ENCODE data around the gene SLC34A1.

Gene SLC34A1

GRCh38 chr5:177434437-177434836 is 50.2 kb downstream of the SLC34A1 start:
- ATAC-seq (ENCODE audit: low read depth), result no peak
- no peaks in the 10 kb centered on the region for H3K4me1 ChIP-seq (ENCODE audit: insufficient read depth, poor library complexity, severe bottlenecking)
- no peak for DNase-seq (ENCODE audit: low spot score)
- H3K9me3 ChIP-seq (ENCODE audit: severe bottlenecking), result no peaks in the 10 kb centered on the region
- no peak overlapping the region for H3K4me3 ChIP-seq (ENCODE audit: severe bottlenecking)
- no peaks in the 10 kb centered on the region for H3K27me3 ChIP-seq (ENCODE audit: insufficient read depth, poor library complexity, severe bottlenecking)
- H3K36me3 ChIP-seq (ENCODE audit: low read depth), result peaks cover 76% of the 10 kb centered on the region
- no peak overlapping the region for H3K27ac ChIP-seq (ENCODE audit: poor library complexity, severe bottlenecking)
- TF ChIP-seq CTCF (IDR thresholded peaks at IDR 0.05; ENCODE audit: poor library complexity, severe bottlenecking), result no peak

GRCh38 chr5:177434942-177435738 is 50.9 kb downstream of the SLC34A1 start:
- no peaks in the 10 kb centered on the region for H3K9me3 ChIP-seq (ENCODE audit: severe bottlenecking)
- no peak for TF ChIP-seq CTCF (IDR thresholded peaks at IDR 0.05; ENCODE audit: poor library complexity, severe bottlenecking)
- no peaks in the 10 kb centered on the region for H3K27me3 ChIP-seq (ENCODE audit: insufficient read depth, poor library complexity, severe bottlenecking)
- no peak overlapping the region for H3K4me3 ChIP-seq (ENCODE audit: severe bottlenecking)
- H3K4me1 ChIP-seq (ENCODE audit: insufficient read depth, poor library complexity, severe bottlenecking), result no peaks in the 10 kb centered on the region
- H3K36me3 ChIP-seq (ENCODE audit: low read depth), result peaks cover 76% of the 10 kb centered on the region
- DNase-seq (ENCODE audit: low spot score) (peak; percentile 73), ATAC-seq (ENCODE audit: low read depth) (no peak)
- no peak overlapping the region for H3K27ac ChIP-seq (ENCODE audit: poor library complexity, severe bottlenecking)

- peaks cover 69% of the 10 kb centered on the region for H3K36me3 ChIP-seq (ENCODE audit: low read depth)
- DNase-seq (ENCODE audit: low spot score), result peak; percentile 78
- no peak for TF ChIP-seq CTCF (IDR thresholded peaks at IDR 0.05; ENCODE audit: poor library complexity, severe bottlenecking)
- H3K27me3 ChIP-seq (ENCODE audit: insufficient read depth, poor library complexity, severe bottlenecking), result no peaks in the 10 kb centered on the region
- H3K4me1 ChIP-seq (ENCODE audit: insufficient read depth, poor library complexity, severe bottlenecking), result no peaks in the 10 kb centered on the region
- H3K4me3 ChIP-seq (ENCODE audit: severe bottlenecking), result no peak overlapping the region
- no peak overlapping the region for H3K27ac ChIP-seq (ENCODE audit: poor library complexity, severe bottlenecking)
- H3K9me3 ChIP-seq (ENCODE audit: severe bottlenecking), result no peaks in the 10 kb centered on the region
- ATAC-seq (ENCODE audit: low read depth), result no peak
These were observed 51.8 kb downstream of the SLC34A1 start for GRCh38 chr5:177435847-177436536.

- DNase-seq (ENCODE audit: low spot score) (no peak), ATAC-seq (ENCODE audit: low read depth) (no peak)
- Histone ChIP-seq H3K36me3 (ENCODE audit: low read depth) (peaks cover 53% of the 10 kb centered on the region), H3K4me3 (ENCODE audit: severe bottlenecking) (no peak overlapping the region), H3K9me3 (ENCODE audit: severe bottlenecking) (no peaks in the 10 kb centered on the region), H3K4me1 (ENCODE audit: insufficient read depth, poor library complexity, severe bottlenecking) (no peaks in the 10 kb centered on the region), H3K27me3 (ENCODE audit: insufficient read depth, poor library complexity, severe bottlenecking) (no peaks in the 10 kb centered on the region), H3K27ac (ENCODE audit: poor library complexity, severe bottlenecking) (no peak overlapping the region)
- TF ChIP-seq CTCF (IDR thresholded peaks at IDR 0.05; ENCODE audit: poor library complexity, severe bottlenecking), result no peak
These were observed 53.4 kb downstream of the SLC34A1 start for GRCh38 chr5:177437623-177438022.

GRCh38 chr5:177438468-177438867 is 54.2 kb downstream of the SLC34A1 start:
- DNase-seq (ENCODE audit: low spot score), result no peak
- no peaks in the 10 kb centered on the region for H3K9me3 ChIP-seq (ENCODE audit: severe bottlenecking)
- TF ChIP-seq CTCF (IDR thresholded peaks at IDR 0.05; ENCODE audit: poor library complexity, severe bottlenecking), result no peak
- H3K27ac ChIP-seq (ENCODE audit: poor library complexity, severe bottlenecking), result no peak overlapping the region
- no peaks in the 10 kb centered on the region for H3K27me3 ChIP-seq (ENCODE audit: insufficient read depth, poor library complexity, severe bottlenecking)
- H3K36me3 ChIP-seq (ENCODE audit: low read depth), result peaks cover 44% of the 10 kb centered on the region
- H3K4me3 ChIP-seq (ENCODE audit: severe bottlenecking), result no peak overlapping the region
- H3K4me1 ChIP-seq (ENCODE audit: insufficient read depth, poor library complexity, severe bottlenecking), result no peaks in the 10 kb centered on the region
- no peak for ATAC-seq (ENCODE audit: low read depth)
